Spleen (tissue), 11 donors: ENCODE data around the gene ENPP6. TPM values are rescaled to one million over a fixed set of nuclear protein-coding genes. Genes with fewer than 3 reads are reported as not detected.

Experiments
- DNase-seq: peaks from one replicate; pipeline ENCODE4 v3.0.0-alpha.2; 2020
- H3K27ac ChIP-seq, 8 donors: fragments of 200-600 bp; sonication (generic) in 7 of 8; 1 replicate in 4 of 8; 2 replicates in 4 of 8; pipeline versions ENCODE4 v1.5.0 to v1.8.0; 2016 to 2021; ENCODE audit warnings: inconsistent platforms in 4 of 8, mild to moderate bottlenecking in 4 of 8, moderate library complexity in 1 of 8
- H3K27me3 ChIP-seq, 7 donors: fragments of 200-600 bp; sonication (generic) in 6 of 7; replicated peaks in 1 of 7; 1 replicate in 4 of 7; 2 replicates in 3 of 7; pipeline versions ENCODE4 v1.5.0 to v1.8.0; 2016 to 2021; ENCODE audit warnings: inconsistent platforms in 3 of 7, mild to moderate bottlenecking in 1 of 7
- H3K36me3 ChIP-seq, 6 donors: fragments of 200-600 bp; sonication (generic) in 5 of 6; 1 replicate in 4 of 6; 2 replicates in 2 of 6; pipeline versions ENCODE4 v1.5.0 to v1.8.0; 2016 to 2021; ENCODE audit warnings: inconsistent platforms in 2 of 6
- H3K4me1 ChIP-seq, 6 donors: fragments of 200-600 bp; sonication (generic) in 5 of 6; 1 replicate in 3 of 6; 2 replicates in 3 of 6; pipeline versions ENCODE4 v1.5.0 to v1.8.0; 2016 to 2021; ENCODE audit warnings: inconsistent platforms in 3 of 6
- H3K4me3 ChIP-seq, 8 donors: fragments of 200-600 bp; sonication (generic) in 7 of 8; 1 replicate in 4 of 8; 2 replicates in 4 of 8; pipeline versions ENCODE4 v1.5.0 to v1.8.0; 2016 to 2021; ENCODE audit warnings: inconsistent platforms in 4 of 8, mild to moderate bottlenecking in 4 of 8, moderate library complexity in 2 of 8
- H3K9me3 ChIP-seq, 8 donors: fragments of 200-600 bp; sonication (generic) in 7 of 8; 1 replicate in 4 of 8; 2 replicates in 4 of 8; pipeline versions ENCODE4 v1.5.0 to v1.8.0; 2016 to 2021; ENCODE audit warnings: inconsistent platforms in 4 of 8
- CTCF ChIP-seq, 11 experiments: fragments of 200-600 bp in 7 of 11; fragments of 450-650 bp in 4 of 11; sonication (generic) in 4 of 11; IDR thresholded peaks in 8 of 11; conservative IDR thresholded peaks in 3 of 11; 1 replicate in 7 of 11; 2 replicates in 4 of 11; pipeline versions ENCODE4 v1.4.0 to v1.8.0; 2016 to 2021; ENCODE audit warnings: antibody characterized with exemption in 11 of 11, inconsistent platforms in 4 of 11, mild to moderate bottlenecking in 1 of 11
- POLR2A ChIP-seq, 3 donors: fragments of 450-650 bp; IDR thresholded peaks; one replicate each; pipeline ENCODE4 v1.5.1; 2017; ENCODE audit warnings: antibody characterized with exemption in 3 of 3, mild to moderate bottlenecking in 1 of 3
- POLR2AphosphoS5 ChIP-seq, 3 donors: sonication (generic); formaldehyde crosslinking; IDR thresholded peaks; one replicate each; pipeline ENCODE4 v1.5.1; 2017; ENCODE audit warnings: antibody characterized with exemption in 3 of 3
- WGBS, 5 donors: extraction: QIAGEN DNeasy Blood & Tissue Kit in 3 of 5; methylation state at CpG; one replicate each; pipeline versions ENCODE4 v1.1.5 to v1.1.7; 2013 to 2018; 5-methylcytosine and 5-hydroxymethylcytosine counted together
- intact Hi-C: fragments of 100-400 bp; cut with DNase I; formaldehyde crosslinking; loops from one replicate; pipeline ENCODE4 v1.15.0; 2023; ENCODE audit warnings: low total_unique reads
- polyA plus RNA-seq, 3 donors: library from polyadenylated mRNA; stranded (reverse); fragments of 200-250 nt; gene quantifications; one replicate each; pipeline ENCODE4 v1.2.1, GENCODE V29; 2013
- total RNA-seq, 7 donors: library from RNA; depleted of rRNA in 3 of 7; stranded (reverse); fragments of >200 nt in 3 of 7; fragmentation: NEBNext Ultra II Directional in 4 of 7; extraction: Animal tissue kit (Norgen Biotek cat#: 25700) in 4 of 7; gene quantifications; one replicate each; pipeline versions ENCODE4 v1.1.0 to v1.2.1, GENCODE V29; 2016 to 2021
- donor health status: healthy with polysubstance abuse.
- donor health status: DM: no; HTN: no; CAD: no; lungs with moderate emphysema.
- donor health status: DM: no; HTN: no; CAD: no.
- donor health status: Bipolar disorder and iron deficiency.
- donor health status: healthy.
- donor health status: DM: no; HTN: no; CAD: no.
- donor health status: DM: yes; HTN: yes; CAD: no.

Gene ENPP6
- total and polyA plus RNA-seq, 10 donors = 0.23 to 2.4 (median 1.1) TPM

- H3K27me3 ChIP-seq = peaks cover 0 to 12% (median 0%) of the 10 kb centered on the region in 7 donors
- no peaks in the 10 kb centered on the region for H3K36me3 ChIP-seq
- WGBS, 5 donors = 23 to 79% (median 50%) methylated on average over 13 to 14 of the region's 14 CpGs
- H3K27ac ChIP-seq = no peak overlapping the region
- no peak overlapping the region for H3K4me3 ChIP-seq
- H3K9me3 ChIP-seq = no peaks in the 10 kb centered on the region
- peak in 6 of 11 experiments; percentile 29 to 59 (median 56) for TF ChIP-seq CTCF (IDR thresholded peaks at IDR 0.05 in 8 of 11, conservative IDR thresholded peaks at IDR 0.05 in 3 of 11)
- TF ChIP-seq POLR2AphosphoS5 (IDR thresholded peaks at IDR 0.05) = peak in 1 of 3 donors; percentile 12
- no peak for TF ChIP-seq POLR2A (IDR thresholded peaks at IDR 0.05)
- intact Hi-C loops = no loop called here
- DNase-seq = peak; percentile 86
- H3K4me1 ChIP-seq = peaks cover 0 to 15% (median 9%) of the 10 kb centered on the region in 6 donors
Observed at GRCh38 chr4:184100297-184100885, 117.3 kb downstream of the ENPP6 start.

GRCh38 chr4:184099535-184099966, 118.1 kb downstream of the ENPP6 start:
- TF ChIP-seq CTCF (IDR thresholded peaks at IDR 0.05 in 8 of 11, conservative IDR thresholded peaks at IDR 0.05 in 3 of 11) = no peak
- TF ChIP-seq POLR2AphosphoS5 (IDR thresholded peaks at IDR 0.05) = no peak
- TF ChIP-seq POLR2A (IDR thresholded peaks at IDR 0.05) = no peak
- H3K36me3 ChIP-seq = no peaks in the 10 kb centered on the region
- H3K4me3 ChIP-seq = no peak overlapping the region
- intact Hi-C loops = loop anchor here (5.0 kb wide), 1 partner anchor 257 kb away; no protein-coding TSS in a partner anchor
- H3K27ac ChIP-seq = no peak overlapping the region
- 77 to 90% (median 88%) methylated on average over 10 of the region's 10 CpGs for WGBS, 5 donors
- H3K27me3 ChIP-seq = peaks cover 0 to 12% (median 0%) of the 10 kb centered on the region in 7 donors
- DNase-seq = no peak
- peaks cover 0 to 15% (median 9%) of the 10 kb centered on the region in 6 donors for H3K4me1 ChIP-seq
- no peaks in the 10 kb centered on the region for H3K9me3 ChIP-seq

GRCh38 chr4:184099000-184099399, 118.7 kb downstream of the ENPP6 start:
- intact Hi-C loops = loop anchor here (5.0 kb wide), 1 partner anchor 257 kb away; no protein-coding TSS in a partner anchor
- WGBS, 5 donors = 82 to 94% (median 85%) methylated on average over 2 to 4 of the region's 4 CpGs
- no peaks in the 10 kb centered on the region for H3K36me3 ChIP-seq
- no peak overlapping the region for H3K27ac ChIP-seq
- no peak for TF ChIP-seq POLR2AphosphoS5 (IDR thresholded peaks at IDR 0.05)
- no peak for TF ChIP-seq POLR2A (IDR thresholded peaks at IDR 0.05)
- TF ChIP-seq CTCF (IDR thresholded peaks at IDR 0.05 in 8 of 11, conservative IDR thresholded peaks at IDR 0.05 in 3 of 11) = no peak
- H3K4me1 ChIP-seq = peaks cover 0 to 15% (median 9%) of the 10 kb centered on the region in 6 donors
- no peak for DNase-seq
- no peak overlapping the region for H3K4me3 ChIP-seq
- no peaks in the 10 kb centered on the region for H3K9me3 ChIP-seq
- H3K27me3 ChIP-seq = peaks cover 0 to 12% (median 0%) of the 10 kb centered on the region in 7 donors

GRCh38 chr4:184097815-184098214, 119.9 kb downstream of the ENPP6 start:
- no peaks in the 10 kb centered on the region for H3K36me3 ChIP-seq
- WGBS, 5 donors = 86 to 95% (median 93%) methylated on average over 13 of the region's 13 CpGs
- DNase-seq = no peak
- H3K4me3 ChIP-seq = peak overlapping the region in 2 of 8 donors; percentile 39 to 63
- H3K9me3 ChIP-seq = no peaks in the 10 kb centered on the region
- peak overlapping the region in 5 of 8 donors; percentile 36 to 70 (median 59) for H3K27ac ChIP-seq
- no peak for TF ChIP-seq POLR2A (IDR thresholded peaks at IDR 0.05)
- no peak for TF ChIP-seq CTCF (IDR thresholded peaks at IDR 0.05 in 8 of 11, conservative IDR thresholded peaks at IDR 0.05 in 3 of 11)
- no peak for TF ChIP-seq POLR2AphosphoS5 (IDR thresholded peaks at IDR 0.05)
- H3K27me3 ChIP-seq = peaks cover 0 to 12% (median 0%) of the 10 kb centered on the region in 7 donors
- peaks cover 0 to 15% (median 9%) of the 10 kb centered on the region in 6 donors for H3K4me1 ChIP-seq
- intact Hi-C loops = loop anchor here (5.0 kb wide), 1 partner anchor 256 kb away; no protein-coding TSS in a partner anchor
